ENCODE data around the gene RALBP1. TPM values are rescaled to one million over a fixed set of nuclear protein-coding genes. Genes with fewer than 3 reads are reported as not detected.

The RALBP1 gene
- total and polyA plus RNA-seq, 9 of the 15 experiments (the other 6 are each of a cell fraction or from before 2014, with no cell fraction given): 10.9 to 70.0 (median 61.3) TPM

GRCh38 chr18:9542924-9543323 is 67.6 kb downstream of the RALBP1 start (continued):
- no peak for TF ChIP-seq PCBP1 (IDR thresholded peaks at IDR 0.05; ENCODE audit: low read depth, low read length, poor library complexity, severe bottlenecking)

GRCh38 chr18:9545029-9545428 is 69.7 kb downstream of the RALBP1 start:
- ATAC-seq (0 out of 3 replicates have a peak, but pooled peaks have one; percentile 14), DNase-seq (ENCODE audit: extremely low read depth in 1 of 4, low spot score in 3 of 4) (no peak), FAIRE-seq (no peak)
- no peak overlapping the region for H3K27ac ChIP-seq (ENCODE audit: extremely low read depth, low read depth, low read length)
- no peak overlapping the region for H3K9ac ChIP-seq (ENCODE audit: insufficient read depth in 1 of 2, low read depth in 2 of 2, low read length in 2 of 2)
- TF ChIP-seq ZNF592 (IDR thresholded peaks at IDR 0.05): no peak
- ChIA-PET CTCF (ENCODE audit: low intra/inter-chr PET ratio) (no interaction called here), POLR2A (interaction anchor here (1.2 to 1.5 kb wide), 4 partner anchors 8 to 71 kb away, joined by 3 to 6 read pairs (median 6); no protein-coding TSS in a partner anchor)
- intact Hi-C loops (cut with micrococcal nuclease): no loop called here
- H3K4me2 ChIP-seq (ENCODE audit: insufficient read depth, low read length): no peak overlapping the region
- H3K36me3 ChIP-seq (ENCODE audit: control insufficient read depth, insufficient read depth, low read length): peaks cover 49% of the 10 kb centered on the region; the same call in 2 of the 3 replicates
- no peaks in the 10 kb centered on the region for H3K9me1 ChIP-seq (ENCODE audit: control insufficient read depth, insufficient read depth, low read length)
- peaks cover 0 to 2% of the 10 kb centered on the region in 2 experiments; a peak in 2 of 5 replicates for H3K4me1 ChIP-seq (replicated peaks in 1 of 2; ENCODE audit: control insufficient read depth in 2 of 2, insufficient read depth in 2 of 2, low read length in 2 of 2)
- H3K79me2 ChIP-seq (ENCODE audit: control insufficient read depth, insufficient read depth, low read length): no peaks in the 10 kb centered on the region
- no peaks in the 10 kb centered on the region for H3K27me3 ChIP-seq (ENCODE audit: control insufficient read depth in 2 of 2, insufficient read depth in 2 of 2, low read length in 2 of 2)
- H4K20me1 ChIP-seq (replicated peaks; ENCODE audit: control insufficient read depth, insufficient read depth, low read length): no peaks in the 10 kb centered on the region
- H3K9me3 ChIP-seq (replicated peaks; ENCODE audit: control insufficient read depth, insufficient read depth, low read depth, low read length): no peaks in the 10 kb centered on the region
- no peak overlapping the region for H2AFZ ChIP-seq (ENCODE audit: low read depth, low read length)
- in situ Hi-C loops (cut with MboI): no loop called here
- no peak overlapping the region for H3K4me3 ChIP-seq
- TSS peak; percentile 11 for BruUV-seq (replicated peaks)
- WGBS (ENCODE audit: insufficient coverage, low coverage, missing lambda C conversion rate): 71% methylated on average over 5 of the region's 5 CpGs

All from K562 (cell line).